HG02610 (cell line): ENCODE measurements around the gene VPS26A.

Experiments used
- ATAC-seq: cut with Tn5 transposase; IDR thresholded peaks from one replicate; pipeline ENCODE4 v1.9.1; 2021; ENCODE audit warnings: mild to moderate bottlenecking, moderate library complexity; ENCODE audit not compliant: unreplicated experiment

VPS26A gene

GRCh38 chr10:69123747-69124562 lies at the start of gene VPS26A:
TSS of gene VPS26A (plus strand) at chr10:69124178. CDS start at chr10:69124278, 100 bp downstream.
- peak; percentile 89 for ATAC-seq

- ATAC-seq, result no peak
Measured at GRCh38 chr10:69074532-69074931, 49.4 kb upstream of the VPS26A start.

- ATAC-seq, result no peak
Measured at GRCh38 chr10:69075431-69075830, 48.5 kb upstream of the VPS26A start.

GRCh38 chr10:69078311-69078710 lies 45.7 kb upstream of the VPS26A start:
- no peak for ATAC-seq

- ATAC-seq, result no peak
Measured at GRCh38 chr10:69080226-69080625, 43.8 kb upstream of the VPS26A start.

GRCh38 chr10:69086001-69086509 lies 37.9 kb upstream of the VPS26A start:
- ATAC-seq, result no peak

- peak; percentile 49 for ATAC-seq
Measured at GRCh38 chr10:69087590-69088470, 36.1 kb upstream of the VPS26A start, which contains the start of gene SRGN. TSS of gene SRGN (plus strand) at chr10:69088103. CDS start at chr10:69088158, 55 bp downstream.

- ATAC-seq, result no peak
Measured at GRCh38 chr10:69088471-69088769, 35.6 kb upstream of the VPS26A start.

GRCh38 chr10:69088801-69089501 lies 35.0 kb upstream of the VPS26A start:
- no peak for ATAC-seq

GRCh38 chr10:69089638-69090599 lies 34.1 kb upstream of the VPS26A start:
- peak; percentile 47 for ATAC-seq

GRCh38 chr10:69090685-69091084 lies 33.3 kb upstream of the VPS26A start:
- ATAC-seq, result no peak

GRCh38 chr10:69091143-69091651 lies 32.8 kb upstream of the VPS26A start:
- no peak for ATAC-seq

GRCh38 chr10:69092959-69093850 lies 30.8 kb upstream of the VPS26A start:
- ATAC-seq, result no peak

- ATAC-seq, result no peak
Measured at GRCh38 chr10:69093933-69094332, 30.0 kb upstream of the VPS26A start.

GRCh38 chr10:69096045-69096444 lies 27.9 kb upstream of the VPS26A start:
- peak; percentile 58 for ATAC-seq

- no peak for ATAC-seq
Measured at GRCh38 chr10:69097729-69098128, 26.2 kb upstream of the VPS26A start.

GRCh38 chr10:69100136-69100872 lies 23.7 kb upstream of the VPS26A start:
- ATAC-seq, result no peak
